IMR-90 (cell line): Measurements from ENCODE around the gene COPZ2. TPM values are rescaled to one million over a fixed set of nuclear protein-coding genes. Genes with fewer than 3 reads are reported as not detected.
"Not testable (repeated sequence)": the region's sequence is repeated elsewhere in the genome, so short reads cannot be mapped to it uniquely, and the experiment has no call there.

Experiments
- ATAC-seq: fragments of 200-7000 bp; cut with Tn5 transposase; 2 replicates; pipeline ENCODE4 v1.9.1; 2020; ENCODE audit warnings: low read depth, mild to moderate bottlenecking, moderate library complexity
- BruUV-seq: library from RNA; stranded (reverse); fragments of 400-500 nt; replicated peaks from 2 replicates; lab custom pipeline; 2021; lab: Mats Ljungman, UMichigan
- CTCF ChIA-PET: fragments of 300-600 bp; formaldehyde crosslinking; extraction: SDS; loops from one replicate; lab custom pipeline; 2021; ENCODE audit warnings: antibody characterized with exemption; lab: Yijun Ruan, JAX
- POLR2A ChIA-PET: fragments of 300-600 bp; sonication (Branson Sonifier 250); formaldehyde crosslinking; loops from one replicate; lab custom pipeline; 2022; ENCODE audit warnings: antibody characterized with exemption; ENCODE audit not compliant: unreplicated experiment; lab: Charles Lee
- DNase-seq: peaks from one replicate; pipeline ENCODE4 v3.0.0; 2013
- H2AFZ ChIP-seq: replicated peaks from 2 replicates; pipeline ENCODE3; 2013; ENCODE audit warnings: low read length, mild to moderate bottlenecking; ENCODE audit not compliant: poor library complexity
- H2AK5ac ChIP-seq: 2 replicates; pipeline ENCODE4 v1.6.1; 2013; ENCODE audit warnings: low read depth, low read length, inconsistent platforms
- H2AK9ac ChIP-seq: replicated peaks from 2 replicates; pipeline ENCODE3; 2013; ENCODE audit warnings: mild to moderate bottlenecking, low read depth, low read length, moderate library complexity; ENCODE audit not compliant: poor library complexity
- H2BK120ac ChIP-seq: 2 replicates; pipeline ENCODE4 v1.6.1; 2013; ENCODE audit warnings: low read depth, low read length, inconsistent platforms
- H2BK15ac ChIP-seq: 3 replicates; pipeline ENCODE4 v1.6.1; 2013; ENCODE audit warnings: low read depth, low read length, inconsistent platforms
- H2BK20ac ChIP-seq: 2 replicates; pipeline ENCODE4 v1.6.1; 2013; ENCODE audit warnings: low read depth, mild to moderate bottlenecking, inconsistent platforms, low read length, moderate library complexity
- H2BK5ac ChIP-seq: 2 replicates; pipeline ENCODE4 v1.6.1; 2013; ENCODE audit warnings: mild to moderate bottlenecking, low read depth, low read length, inconsistent platforms; ENCODE audit not compliant: poor library complexity, severe bottlenecking
- H3K14ac ChIP-seq: replicated peaks from 2 replicates; pipeline ENCODE4 v1.6.1; 2013; ENCODE audit warnings: low read depth, low read length, inconsistent platforms
- H3K18ac ChIP-seq: 2 replicates; pipeline ENCODE4 v1.6.1; 2013; ENCODE audit warnings: low read depth, low read length, control low read depth
- H3K23ac ChIP-seq: 2 replicates; pipeline ENCODE4 v1.6.1; 2013; ENCODE audit warnings: low read depth, low read length, inconsistent platforms
- H3K27ac ChIP-seq: 2 replicates; pipeline ENCODE4 v1.5.1; 2013; ENCODE audit warnings: mild to moderate bottlenecking, control low read depth, low read length; ENCODE audit not compliant: insufficient read depth
- H3K27me3 ChIP-seq: 2 replicates; pipeline ENCODE4 v1.6.1; 2013; ENCODE audit warnings: low read length; ENCODE audit not compliant: control insufficient read depth, insufficient read depth
- H3K36me3 ChIP-seq: 2 replicates; pipeline ENCODE4 v1.6.1; 2013; ENCODE audit warnings: low read length, mixed read lengths; ENCODE audit not compliant: control insufficient read depth, insufficient read depth
- H3K4ac ChIP-seq: 2 replicates; pipeline ENCODE4 v1.6.1; 2013; ENCODE audit warnings: low read depth, low read length, inconsistent platforms
- H3K4me1 ChIP-seq: 2 replicates; pipeline ENCODE4 v1.6.1; 2013; ENCODE audit warnings: low read length, mixed read lengths; ENCODE audit not compliant: control insufficient read depth, insufficient read depth
- H3K4me2 ChIP-seq: 2 replicates; pipeline ENCODE4 v1.6.1; 2013; ENCODE audit warnings: low read depth, mild to moderate bottlenecking, control low read depth, low read length, moderate library complexity
- H3K4me3 ChIP-seq: 2 replicates; pipeline ENCODE4 v1.5.1; 2013; ENCODE audit warnings: low read depth, mild to moderate bottlenecking, control low read depth, low read length, moderate library complexity; ENCODE audit not compliant: insufficient read depth
- H3K56ac ChIP-seq: 2 replicates; pipeline ENCODE4 v1.6.1; 2013; ENCODE audit warnings: low read length, inconsistent platforms; ENCODE audit not compliant: insufficient read depth; ENCODE audit errors: extremely low read depth
- H3K79me1 ChIP-seq, 2 experiments: 2 replicates each; pipeline ENCODE4 v1.6.1; 2013; ENCODE audit warnings: low read length in 2 of 2, inconsistent platforms in 1 of 2, low read depth in 1 of 2
- H3K9ac ChIP-seq: 2 replicates; pipeline ENCODE4 v1.6.1; 2013; ENCODE audit warnings: low read depth, low read length, control low read depth
- H3K9me1 ChIP-seq: 2 replicates; pipeline ENCODE4 v1.6.1; 2013; ENCODE audit warnings: low read length, inconsistent platforms; ENCODE audit not compliant: insufficient read depth
- H3K9me3 ChIP-seq: 2 replicates; pipeline ENCODE4 v1.6.1; 2013; ENCODE audit warnings: low read length; ENCODE audit not compliant: control insufficient read depth, insufficient read depth
- H4K20me1 ChIP-seq: 2 replicates; pipeline ENCODE4 v1.6.1; 2013; ENCODE audit warnings: low read length, inconsistent platforms; ENCODE audit not compliant: insufficient read depth
- H4K5ac ChIP-seq: 2 replicates; pipeline ENCODE4 v1.6.1; 2013; ENCODE audit warnings: mild to moderate bottlenecking, low read depth, low read length, control low read depth
- H4K8ac ChIP-seq, 2 experiments: 2 replicates each; pipeline ENCODE4 v1.6.1; 2013; ENCODE audit warnings: low read depth in 2 of 2, low read length in 2 of 2, control low read depth in 1 of 2, inconsistent platforms in 1 of 2
- H4K91ac ChIP-seq: 2 replicates; pipeline ENCODE4 v1.6.1; 2013; ENCODE audit warnings: low read depth, low read length, inconsistent platforms; ENCODE audit not compliant: insufficient read depth
- CEBPB ChIP-seq: IDR thresholded peaks from 2 replicates; pipeline ENCODE4 v1.6.1; 2012; ENCODE audit warnings: low read depth, low read length, improper control_type of control experiment
- WGBS, 2 experiments: methylation state at CpG; one replicate each; pipeline versions ENCODE4 v1.1.5 to v1.1.7; 2013; ENCODE audit warnings: missing lambda C conversion rate in 2 of 2; ENCODE audit not compliant: insufficient read length in 1 of 2; ENCODE audit errors: extremely low coverage in 2 of 2; 5-methylcytosine and 5-hydroxymethylcytosine counted together
- dilution Hi-C: fragments of 300-500 bp; cut with HindIII; formaldehyde crosslinking; loops from one replicate; pipeline ENCODE4 v1.14.3; 2018; ENCODE audit warnings: low sequenced_read_pairs; ENCODE audit not compliant: unreplicated experiment
- in situ Hi-C: fragments of 300-500 bp; cut with MboI; formaldehyde crosslinking; loops from 3 replicates; pipeline ENCODE4 v1.14.3; 2019; ENCODE audit warnings: low sequenced_read_pairs, inconsistent platforms, mixed read lengths
- intact Hi-C: fragments of 100-400 bp; cut with micrococcal nuclease; formaldehyde crosslinking; loops from 2 replicates; pipeline ENCODE4 v1.10.0; 2022
- polyA plus RNA-seq, 3 experiments: library from polyadenylated mRNA; depleted of rRNA; stranded (reverse); fragments of >200 nt; gene quantifications; 2 replicates each; pipeline ENCODE4 v1.2.3, GENCODE V29; 2012; ENCODE audit warnings: low replicate concordance in 1 of 3
- total RNA-seq: library from RNA; depleted of rRNA; stranded (reverse); fragments of >200 nt; gene quantifications from 2 replicates; pipeline ENCODE4 v1.2.3, GENCODE V29; 2012

Gene COPZ2
- total and polyA plus RNA-seq, 2 of the 4 experiments (the other 2 are of a cell fraction), result 41.0 to 86.1 TPM

GRCh38 chr17:48073566-48074094, 36.0 kb upstream of the COPZ2 start:
- H3K4ac ChIP-seq, H3K56ac ChIP-seq, POLR2A ChIA-PET, H2BK120ac ChIP-seq, H3K4me2 ChIP-seq, H3K23ac ChIP-seq, DNase-seq, H3K9ac ChIP-seq, H2AFZ ChIP-seq, H3K27ac ChIP-seq, H3K4me3 ChIP-seq, H3K14ac ChIP-seq, H4K5ac ChIP-seq, H4K20me1 ChIP-seq, BruUV-seq, H2AK9ac ChIP-seq, H3K18ac ChIP-seq, H4K8ac ChIP-seq, H2BK20ac ChIP-seq, ATAC-seq, dilution Hi-C loops, H2BK5ac ChIP-seq, in situ Hi-C loops, H3K4me1 ChIP-seq, H3K9me3 ChIP-seq, H3K27me3 ChIP-seq, H2AK5ac ChIP-seq, H3K9me1 ChIP-seq, H4K91ac ChIP-seq, H2BK15ac ChIP-seq: not testable (repeated sequence)
- CTCF ChIA-PET, result interaction anchor here (0.5 to 1.6 kb wide), 3 partner anchors 18 to 48 kb away, joined by 6 to 9 read pairs (median 6); no protein-coding TSS in a partner anchor
- intact Hi-C loops, result loop anchor here (1.0 to 2.0 kb wide), 3 partner anchors 36 to 57 kb away; partner anchors contain the start of gene COPZ2
- peaks cover 30 to 35% of the 10 kb centered on the region in 2 experiments for H3K79me1 ChIP-seq
- H3K36me3 ChIP-seq, result peaks cover 36% of the 10 kb centered on the region
- peak; percentile 46; the same call in 1 of the 2 replicates for TF ChIP-seq CEBPB
- WGBS, 2 experiments, result no CpG with 5 or more reads among the region's 5 CpGs

GRCh38 chr17:48072811-48073210, 35.2 kb upstream of the COPZ2 start:
- intact Hi-C loops, H2BK20ac ChIP-seq, in situ Hi-C loops, H3K9me3 ChIP-seq, H3K23ac ChIP-seq, H2AK9ac ChIP-seq, H3K4me1 ChIP-seq, H3K18ac ChIP-seq, H3K14ac ChIP-seq, H2AK5ac ChIP-seq, H4K91ac ChIP-seq, H3K9ac ChIP-seq, H2BK120ac ChIP-seq, H2BK15ac ChIP-seq, BruUV-seq, H4K20me1 ChIP-seq, ATAC-seq, DNase-seq, H2AFZ ChIP-seq, H3K27me3 ChIP-seq, H3K4me2 ChIP-seq, H4K5ac ChIP-seq, POLR2A ChIA-PET, H3K56ac ChIP-seq, H4K8ac ChIP-seq, H3K27ac ChIP-seq, H3K9me1 ChIP-seq, dilution Hi-C loops, H2BK5ac ChIP-seq, H3K4ac ChIP-seq, H3K4me3 ChIP-seq: not testable (repeated sequence)
- H3K36me3 ChIP-seq, result peaks cover 39% of the 10 kb centered on the region
- WGBS, 2 experiments, result no CpG with 5 or more reads among the region's 9 CpGs
- CTCF ChIA-PET, result interaction anchor here (0.6 to 1.6 kb wide), 2 partner anchors 31 to 46 kb away, joined by 3 to 6 read pairs; no protein-coding TSS in a partner anchor
- H3K79me1 ChIP-seq, result peaks cover 30 to 36% of the 10 kb centered on the region in 2 experiments
